Hematopoietic multipotent progenitor cell treated with erythropoietin and hydrocortisone succinate and interleukin-3 and kit ligand, for 6 days (in vitro differentiated cells): ENCODE results near the gene METTL9.
"Not testable (repeated sequence)": the region's sequence is repeated elsewhere in the genome, so short reads cannot be mapped to it uniquely, and the experiment has no call there.

ENCODE experiments used
- DNase-seq: peaks from one replicate; pipeline ENCODE4 v3.0.0-alpha.2; 2015

METTL9 gene

DNA sequence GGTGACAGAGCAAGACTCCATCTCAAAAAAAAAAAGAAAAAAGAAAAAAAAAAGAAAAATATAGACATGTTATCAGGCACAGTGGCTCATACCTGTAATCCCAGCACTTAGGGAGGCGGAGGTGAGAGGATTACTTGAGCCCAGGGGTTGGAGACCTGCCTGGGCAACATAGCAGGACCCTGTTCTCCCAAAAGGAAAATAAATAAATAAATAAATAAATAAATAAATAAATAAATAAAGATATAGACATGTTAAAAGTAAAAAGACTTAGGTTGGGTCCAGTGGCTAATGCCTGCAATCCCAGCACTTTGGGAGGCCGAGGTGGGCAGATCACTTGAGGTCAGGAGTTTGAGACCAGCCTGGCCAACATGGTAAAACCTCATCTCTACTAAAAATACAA is 23.1 kb upstream of the METTL9 start:
- not testable (repeated sequence) for DNase-seq

DNA sequence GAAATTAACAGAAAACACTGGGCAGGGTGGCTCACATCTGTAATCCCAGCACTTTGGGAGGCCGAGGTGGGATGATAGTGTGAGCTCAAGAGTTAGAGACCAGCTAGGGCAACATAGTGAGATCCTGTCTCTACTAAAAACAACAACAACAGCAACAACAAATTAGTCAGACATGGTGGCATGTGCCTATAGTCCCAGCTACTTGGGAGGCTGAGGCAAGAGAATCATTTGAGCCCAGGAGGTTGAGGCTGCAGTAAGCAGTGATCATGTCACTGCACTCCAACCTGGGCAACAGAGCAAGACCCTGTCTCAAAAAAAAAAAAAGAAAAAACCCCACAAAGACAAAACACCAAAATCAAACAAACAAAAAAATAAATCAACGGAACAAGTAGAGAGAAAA is 21.9 kb upstream of the METTL9 start:
- DNase-seq: not testable (repeated sequence)

DNA sequence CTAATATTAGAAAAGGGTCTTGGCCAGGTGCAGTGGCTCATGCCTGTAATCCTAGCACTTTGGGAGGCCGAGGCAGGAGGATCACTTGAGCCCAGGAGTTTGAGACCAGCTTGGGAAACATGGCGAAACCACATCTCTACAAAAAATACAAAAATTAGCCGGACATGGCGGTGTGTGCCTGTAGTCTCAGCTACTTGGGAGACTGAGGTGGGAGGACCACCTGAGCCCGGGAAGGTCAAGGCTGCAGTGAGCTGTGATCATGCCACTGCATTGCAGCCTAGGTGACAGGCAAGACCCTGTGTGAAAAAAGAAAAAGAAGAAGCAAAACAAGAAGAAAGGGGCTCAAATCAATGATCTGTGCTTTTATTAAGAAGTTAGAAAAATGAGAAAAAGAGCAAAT is 21.1 kb upstream of the METTL9 start:
- not testable (repeated sequence) for DNase-seq

DNA sequence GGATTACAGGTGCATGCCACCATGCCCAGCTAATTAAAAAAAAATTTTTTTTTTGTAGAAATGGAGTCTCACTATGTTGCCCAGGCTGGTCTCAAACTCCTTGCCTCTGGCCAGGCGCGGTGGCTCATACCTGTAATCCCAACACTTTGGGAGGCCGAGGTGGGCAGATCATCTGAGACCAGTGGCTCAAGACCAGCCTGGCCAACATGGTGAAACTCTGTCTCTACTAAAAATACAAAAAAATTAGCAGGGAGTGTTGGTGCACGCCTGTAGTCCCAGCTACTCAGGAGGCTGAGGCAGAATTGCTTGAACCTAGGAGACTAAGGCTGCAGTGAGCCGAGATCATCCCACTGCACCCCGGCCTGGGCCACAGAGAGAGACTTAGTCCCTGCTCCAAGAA is 19.2 kb upstream of the METTL9 start:
- DNase-seq: not testable (repeated sequence)

DNA sequence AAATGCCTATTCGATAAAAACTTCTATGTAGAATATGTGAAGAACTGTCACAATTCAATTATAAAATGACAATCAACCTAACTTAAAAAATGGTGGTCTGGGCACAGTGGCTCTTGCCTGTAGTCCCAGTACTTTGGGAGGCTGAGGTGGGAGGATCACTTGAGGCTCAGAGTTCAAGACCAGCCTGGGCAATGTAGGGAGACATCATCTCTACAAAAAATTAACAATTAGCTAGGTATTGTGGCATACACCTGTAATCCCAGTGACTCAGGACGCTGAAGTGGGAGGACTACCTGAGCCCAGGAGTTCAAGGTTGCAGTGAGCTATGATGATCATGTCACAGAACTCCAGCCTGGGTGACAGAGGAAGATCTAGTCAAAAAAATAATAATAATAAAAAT is 18.6 kb upstream of the METTL9 start:
- DNase-seq: no peak

DNA sequence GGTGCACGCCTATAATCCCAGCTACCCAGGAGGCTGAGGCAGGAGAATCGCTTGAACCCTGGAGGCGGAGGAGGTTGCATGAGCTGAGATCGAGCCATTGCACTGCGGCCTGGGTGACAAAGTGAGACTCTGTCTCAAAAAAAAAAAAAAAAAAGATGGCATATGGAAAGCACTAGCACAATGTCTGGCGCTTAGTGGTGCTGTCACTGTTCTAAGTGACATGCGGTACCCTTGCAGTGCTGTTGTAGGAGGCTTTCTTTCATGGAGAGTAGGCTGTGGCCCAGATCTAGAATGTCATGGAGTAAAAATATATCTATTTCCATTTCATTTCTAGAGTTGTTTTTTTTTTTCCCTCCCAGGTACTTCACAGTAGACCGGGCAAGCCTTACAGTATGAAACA is 14.6 kb upstream of the METTL9 start:
- DNase-seq: no peak

DNA sequence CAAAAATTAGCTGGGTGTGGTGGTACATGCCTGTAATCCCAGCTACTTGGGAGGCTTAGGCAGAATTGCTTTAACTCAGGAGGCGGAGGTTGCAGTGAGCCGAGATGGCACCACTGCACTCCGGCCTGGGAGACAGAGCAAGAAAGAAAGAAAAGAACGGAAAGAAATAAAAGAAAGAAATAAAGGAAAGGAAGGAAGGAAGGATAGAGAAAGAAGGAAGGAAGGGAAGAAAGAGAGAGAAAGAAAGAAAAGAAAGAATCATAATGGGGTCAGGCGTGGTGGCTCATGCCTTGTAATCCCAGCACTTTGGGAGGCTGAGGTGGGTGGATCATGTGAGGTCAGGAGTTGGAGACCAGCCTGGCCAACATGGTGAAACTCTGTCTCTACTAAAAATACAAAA is 10.8 kb upstream of the METTL9 start:
- DNase-seq: not testable (repeated sequence)

DNA sequence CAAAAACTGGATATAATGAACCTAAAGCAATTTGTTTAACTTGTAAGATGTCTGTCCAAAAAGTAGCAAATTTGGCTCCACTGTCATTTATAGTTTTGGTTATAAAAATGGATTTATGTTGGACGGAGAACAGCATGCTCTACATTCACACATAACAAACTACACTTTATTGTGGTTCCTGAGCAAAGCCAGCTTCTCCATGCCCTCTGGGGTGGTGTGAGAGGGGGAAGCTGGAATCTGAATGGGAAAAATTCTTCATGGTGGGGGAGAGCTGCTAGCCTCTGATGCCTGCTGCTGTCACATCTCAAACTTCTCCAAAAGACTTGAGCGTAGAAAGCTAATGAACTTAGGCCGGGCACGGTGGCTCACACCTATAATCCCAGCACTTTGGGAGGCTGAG is 9.8 kb upstream of the METTL9 start:
- no peak for DNase-seq

DNA sequence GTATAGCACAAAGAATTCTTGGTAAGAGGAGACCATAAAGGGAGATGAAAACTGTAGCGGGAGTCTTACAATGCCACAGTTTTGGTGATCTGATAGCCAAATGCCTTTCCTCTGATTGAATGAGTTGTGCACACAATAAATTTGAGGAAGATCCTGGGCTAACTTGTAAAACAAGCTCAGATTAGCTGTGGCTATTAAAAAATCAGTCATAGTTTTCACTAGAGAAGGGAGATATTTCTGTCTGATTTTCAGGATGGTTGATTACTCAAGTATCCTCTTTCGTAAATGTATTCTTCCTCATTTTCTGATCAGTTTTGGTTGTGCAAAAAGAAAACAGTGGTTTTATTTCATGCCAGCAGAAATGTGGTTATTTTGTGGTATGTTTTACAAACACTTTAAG is 9.1 kb upstream of the METTL9 start:
- peak; percentile 68 for DNase-seq

DNA sequence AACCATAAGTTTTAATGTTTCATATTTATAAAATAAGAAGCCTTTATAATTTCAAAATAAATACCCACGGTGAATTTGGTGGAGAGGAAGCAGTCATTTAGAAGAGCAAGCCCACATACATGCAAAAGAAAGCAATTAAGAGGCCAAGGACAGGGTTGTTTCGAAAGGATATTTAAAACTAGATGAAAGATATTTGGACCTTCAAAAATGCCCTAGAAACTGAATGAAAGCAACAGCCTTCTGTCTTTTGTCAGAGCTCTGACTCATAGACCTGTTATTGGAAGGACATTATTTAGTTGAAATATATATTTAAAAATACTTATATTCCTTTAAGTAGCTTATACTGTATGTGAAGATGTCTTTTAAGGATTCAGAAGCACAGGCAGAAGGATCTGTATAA is 8.6 kb upstream of the METTL9 start:
- DNase-seq: peak; percentile 43

DNA sequence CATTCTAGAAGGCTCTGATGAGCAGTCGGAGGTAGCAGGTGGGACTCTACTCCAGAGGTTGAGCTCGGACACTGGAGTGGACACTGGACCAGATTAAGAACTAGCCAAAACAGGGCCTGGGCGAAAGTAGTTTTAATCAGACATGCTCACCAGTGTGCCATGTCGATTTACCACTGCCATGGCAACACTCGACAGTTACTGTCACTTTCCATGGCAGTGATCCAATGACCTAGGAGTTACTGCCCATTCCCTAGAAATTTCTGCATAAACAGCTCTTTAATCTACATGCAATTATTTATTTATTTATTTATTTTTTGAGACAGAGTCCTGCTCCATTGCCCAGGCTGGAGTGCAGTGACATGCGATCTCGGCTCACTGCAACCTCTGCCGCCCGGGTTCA is 7.2 kb upstream of the METTL9 start:
- DNase-seq: no peak

DNA sequence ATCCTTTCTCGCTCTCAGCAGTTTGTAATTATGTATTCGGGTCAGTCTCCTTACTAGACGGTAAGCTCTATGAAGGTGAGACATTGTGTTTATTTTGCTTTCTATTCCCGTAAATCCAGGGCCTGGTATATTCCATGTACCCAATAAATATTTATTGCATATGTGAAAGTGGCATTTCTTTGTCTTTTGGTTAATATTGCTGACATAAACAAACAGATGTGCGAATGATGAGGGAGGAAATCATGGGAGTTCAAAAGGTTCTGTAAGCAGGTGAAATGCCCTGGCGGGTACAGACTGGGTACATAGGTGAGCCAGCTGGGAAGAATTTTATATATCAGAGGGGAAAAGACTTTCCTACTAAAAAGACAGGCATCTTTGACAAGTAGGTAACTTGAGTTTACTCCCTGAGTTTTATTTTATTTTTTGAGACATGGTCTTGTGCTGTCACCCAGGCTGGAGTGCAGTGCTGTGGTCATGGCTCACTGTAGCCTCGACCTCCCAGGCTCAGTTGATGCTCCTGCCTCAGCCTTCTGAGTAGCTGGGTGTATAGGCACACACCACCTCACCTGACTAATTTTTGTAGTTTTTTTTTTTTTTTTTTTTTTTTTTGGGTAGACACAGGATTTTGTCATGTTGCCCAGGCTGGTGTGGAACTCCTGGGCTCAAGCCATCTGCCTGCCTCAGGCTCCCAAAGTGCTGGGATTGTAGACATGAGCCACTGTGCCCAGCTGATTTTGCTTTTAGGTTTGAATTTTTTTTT is 5.7 kb upstream of the METTL9 start:
- DNase-seq: no peak

DNA sequence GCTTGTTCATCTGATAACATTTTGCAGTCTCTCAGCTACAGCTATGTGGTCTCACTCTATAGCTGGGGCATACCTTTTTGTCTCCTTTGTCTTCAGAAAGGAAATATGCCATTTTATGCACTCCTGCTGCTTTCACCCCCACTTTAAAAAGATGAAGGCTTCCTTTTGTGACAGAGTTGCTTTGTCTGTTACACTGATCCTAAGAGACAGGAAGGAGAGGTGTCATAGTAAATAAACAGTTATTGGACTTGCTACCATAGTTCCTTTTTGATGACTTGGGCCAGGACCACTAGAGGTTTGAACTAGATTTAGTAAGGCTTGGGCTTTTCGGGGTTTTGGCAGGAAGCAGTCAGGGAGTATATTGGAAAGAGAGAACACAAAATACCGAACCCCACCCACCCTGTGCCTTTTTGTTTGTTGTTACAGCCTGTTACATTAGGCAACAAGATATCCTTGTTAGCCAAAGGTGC is 1.8 kb upstream of the METTL9 start:
- DNase-seq: no peak

DNA sequence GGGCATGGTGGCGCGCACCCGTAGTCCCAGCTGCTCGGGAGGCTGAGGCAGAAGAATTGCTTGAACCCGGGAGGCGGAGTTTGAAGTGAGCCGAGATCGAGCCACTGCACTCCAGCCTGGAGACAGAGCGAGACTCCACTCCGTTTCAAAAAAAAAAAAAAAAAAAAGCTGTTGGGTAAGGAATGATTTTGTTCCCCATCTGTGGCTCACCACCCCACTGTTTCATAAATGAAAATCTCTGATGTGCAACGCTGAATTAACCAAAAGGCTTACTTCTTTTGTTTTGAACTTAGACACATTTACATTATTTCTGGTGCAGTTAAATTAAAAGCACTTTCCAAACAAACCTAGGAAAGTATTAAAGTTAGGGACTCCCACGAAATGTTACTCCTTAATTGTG is 1.2 kb upstream of the METTL9 start:
- no peak for DNase-seq

DNA sequence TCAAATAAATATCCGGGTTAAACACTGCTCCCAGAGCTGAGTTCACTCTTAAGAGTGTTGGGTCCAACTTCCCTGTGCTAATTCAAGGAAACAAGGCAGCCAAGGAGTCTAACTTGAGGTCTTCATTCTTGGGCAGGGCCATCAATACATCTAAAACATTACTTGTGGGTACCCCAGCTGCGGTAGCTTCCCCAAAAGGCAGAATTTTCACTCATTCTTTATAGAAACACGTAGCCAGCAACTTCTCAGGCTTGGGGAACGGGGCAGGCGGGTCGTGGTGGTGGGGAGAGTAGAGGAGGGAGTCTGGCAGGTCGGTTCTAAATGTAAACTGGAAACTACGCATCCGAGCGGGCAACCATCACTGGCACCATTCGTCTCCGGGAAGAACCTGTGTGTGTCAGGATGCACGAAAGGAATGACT is 666 bp upstream of the METTL9 start:
- peak; percentile 60 for DNase-seq

DNA sequence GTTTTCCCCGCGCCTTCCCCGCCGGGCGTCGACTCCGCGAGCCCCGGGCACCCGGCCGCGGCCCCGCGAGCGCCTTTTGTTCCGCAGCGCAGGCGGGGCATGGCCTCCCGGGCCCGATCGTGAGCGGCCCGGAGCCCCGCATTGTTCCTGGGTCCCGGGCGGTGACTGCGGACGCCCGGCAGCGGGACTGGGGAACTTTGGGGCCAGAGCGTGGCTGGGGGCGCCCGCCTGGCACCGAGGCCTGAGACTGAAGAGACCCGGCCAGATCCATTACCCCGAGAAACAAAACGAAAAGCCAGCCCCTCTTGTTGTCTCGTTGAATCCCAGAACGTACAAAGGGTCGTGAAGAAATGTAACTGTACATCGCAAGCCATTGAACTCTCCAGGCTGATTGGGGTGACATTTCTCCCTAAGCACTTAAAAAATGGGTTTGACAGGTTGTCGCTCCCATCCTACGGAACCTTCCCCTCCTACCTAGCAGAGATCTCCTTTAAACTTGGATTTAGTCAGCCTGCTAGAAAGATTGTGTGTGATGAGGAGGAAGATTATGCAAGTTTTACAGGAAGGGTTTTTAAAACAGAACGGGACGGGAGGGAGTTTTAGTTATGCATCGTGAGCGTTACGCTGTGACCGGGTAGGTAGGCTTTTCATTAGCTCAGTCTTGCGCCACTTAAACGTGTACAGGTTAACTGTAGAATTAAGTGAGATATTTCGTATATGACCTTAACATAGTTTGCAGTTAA is 825 bp downstream of the METTL9 start:
- DNase-seq: peak; percentile 75

DNA sequence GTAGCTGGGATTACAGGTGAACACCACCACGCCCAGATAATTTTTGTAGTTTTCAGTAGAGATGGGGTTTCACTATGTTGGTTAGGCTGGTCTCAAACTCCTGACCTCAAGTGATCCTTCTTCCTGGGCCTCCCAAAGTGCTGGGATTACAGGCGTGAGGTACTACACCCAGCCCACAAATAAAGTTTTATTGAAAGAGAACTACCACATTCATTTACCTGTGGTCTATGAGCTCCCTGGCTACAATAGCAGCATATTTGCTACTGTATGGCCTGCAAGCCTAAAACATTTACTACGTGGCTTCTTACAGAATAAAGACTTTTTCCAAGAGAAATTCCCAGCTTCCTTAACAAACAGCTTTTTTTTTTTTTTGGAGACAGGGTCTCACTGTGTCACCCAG is 3.4 kb downstream of the METTL9 start:
- DNase-seq: no peak

DNA sequence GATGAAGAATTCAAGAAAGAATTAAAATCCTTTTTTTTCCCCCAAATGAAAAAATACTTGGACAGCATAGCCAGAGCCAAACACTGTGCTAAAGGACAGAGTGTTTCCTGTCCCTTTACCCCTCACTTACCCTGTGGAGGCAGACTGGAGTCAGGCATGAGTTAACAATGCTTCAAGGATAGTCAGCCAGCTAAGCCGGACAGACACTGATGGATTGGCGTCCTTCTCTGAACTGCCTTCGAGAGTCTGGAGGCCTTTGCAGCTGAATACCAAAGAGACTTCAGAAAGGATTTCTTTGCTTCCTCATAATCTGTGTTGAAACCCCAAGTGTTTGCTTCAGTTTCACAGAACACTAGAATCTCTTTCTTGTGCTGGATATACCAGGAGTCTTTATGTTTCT is 4.6 kb downstream of the METTL9 start:
- peak; percentile 33 for DNase-seq

DNA sequence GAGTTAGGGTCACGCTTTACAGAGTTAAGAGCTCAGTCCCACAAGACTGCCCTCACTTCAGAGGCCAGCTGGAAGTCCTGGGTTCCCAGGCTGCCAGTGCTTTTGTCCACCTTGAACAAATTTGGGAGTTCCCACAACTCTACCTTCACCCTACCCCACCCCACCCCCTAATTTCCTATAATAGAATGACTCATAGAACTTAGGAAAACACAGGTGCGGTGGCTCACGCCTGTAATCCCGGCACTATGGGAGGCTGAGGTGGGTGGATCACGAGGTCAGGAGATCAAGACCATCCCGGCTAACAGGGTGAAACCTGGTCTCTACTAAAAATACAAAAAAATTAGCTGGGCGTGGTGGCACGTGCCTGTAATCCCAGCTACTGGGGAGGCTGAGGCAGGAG is 6.5 kb downstream of the METTL9 start:
- not testable (repeated sequence) for DNase-seq

DNA sequence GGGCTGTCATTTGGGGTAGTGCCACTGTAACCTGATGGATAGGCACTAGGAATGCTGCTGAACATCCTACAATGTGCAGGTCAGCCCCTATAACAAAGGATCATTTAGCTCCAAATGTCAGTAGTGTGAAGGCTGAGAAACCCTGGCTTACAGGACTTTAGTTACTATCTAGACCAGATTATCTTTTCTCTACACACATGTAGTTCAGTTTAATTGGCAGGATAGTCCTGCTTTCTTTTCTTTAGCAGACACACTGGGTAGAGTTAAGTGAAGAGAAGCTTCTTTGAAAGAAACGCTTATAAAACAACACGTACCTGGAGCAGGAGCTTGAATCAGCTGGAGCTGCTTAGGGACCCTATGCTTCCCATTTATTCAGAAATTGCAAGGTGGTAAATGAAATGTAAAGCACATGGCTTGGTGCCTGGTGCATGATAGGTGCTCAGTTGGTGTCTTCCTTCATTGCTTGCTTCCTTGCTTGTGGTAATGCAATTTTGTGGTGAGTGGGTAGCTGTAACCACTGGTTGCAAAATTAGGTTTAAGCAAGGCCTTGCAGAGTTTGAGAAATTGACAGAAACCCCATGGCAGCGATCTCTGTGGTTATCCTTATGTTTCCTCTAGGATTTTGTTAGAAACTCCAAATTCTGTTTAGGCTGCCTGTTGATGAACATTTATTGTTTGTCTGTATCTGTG is 9.4 kb downstream of the METTL9 start:
- DNase-seq: peak; percentile 76

DNA sequence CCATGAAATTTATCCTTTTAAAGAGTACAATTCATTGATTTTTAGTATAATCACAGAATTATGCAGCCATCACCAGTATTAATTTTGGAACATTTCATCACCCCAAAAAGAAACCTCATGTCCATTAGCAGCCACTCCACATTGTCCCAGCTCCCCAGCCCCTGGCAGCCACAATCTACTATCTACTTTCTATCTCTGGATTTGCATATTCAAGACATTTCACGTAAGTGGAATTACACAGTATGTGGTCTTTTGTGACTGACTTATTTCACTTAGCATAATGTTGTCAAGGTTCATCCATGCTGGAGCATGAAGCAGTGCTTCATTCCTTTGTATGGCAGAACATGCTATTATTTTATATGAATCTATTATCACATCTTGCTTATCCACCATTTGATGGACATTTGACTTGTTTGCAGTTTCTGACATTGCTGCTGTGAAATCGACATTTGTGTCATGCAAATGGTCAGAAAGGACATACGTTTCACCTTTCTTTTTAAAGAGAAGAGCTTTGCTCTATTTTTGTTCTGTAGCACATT is 10.7 kb downstream of the METTL9 start:
- DNase-seq: no peak

DNA sequence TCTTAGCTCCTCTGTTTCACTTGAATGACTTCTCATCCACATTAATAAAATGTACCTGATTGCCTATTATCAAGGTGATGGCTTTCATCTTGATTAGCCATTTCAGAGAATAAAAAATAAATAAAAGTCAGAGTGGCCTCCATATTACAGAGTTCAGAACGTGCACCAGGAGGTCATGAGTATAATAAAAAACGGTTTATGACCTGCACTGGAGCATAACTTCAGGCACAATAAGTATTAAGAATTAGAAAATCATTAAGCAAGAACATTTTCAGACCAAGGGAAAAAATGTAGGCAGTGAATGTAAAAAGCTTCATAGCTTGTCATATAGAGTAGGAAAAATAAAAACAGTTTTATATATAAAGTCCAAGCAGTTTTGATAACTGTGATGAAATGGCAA is 11.4 kb downstream of the METTL9 start:
- DNase-seq: no peak

DNA sequence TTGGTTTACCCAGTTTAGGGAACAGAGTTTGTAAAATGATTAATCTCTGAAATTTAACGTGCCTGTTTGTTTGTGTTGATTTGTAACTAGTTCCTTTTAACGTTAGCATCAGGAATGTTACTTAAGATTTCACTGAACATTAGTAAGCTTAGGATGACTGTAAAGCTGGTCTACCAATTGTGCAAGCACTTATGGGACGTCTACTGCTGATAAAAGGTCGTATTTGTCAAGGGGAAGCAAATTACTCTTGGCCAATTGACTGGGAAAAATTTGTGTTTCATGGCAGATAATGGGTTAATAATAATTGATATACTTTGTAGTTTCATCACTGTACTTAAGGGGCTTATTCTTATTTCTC is 11.8 kb downstream of the METTL9 start:
- DNase-seq: peak; percentile 45
